A673 (cell line): Measurements from ENCODE around the gene KCNB1. TPM values are rescaled to one million over a fixed set of nuclear protein-coding genes. Genes with fewer than 3 reads are reported as not detected.

Experiments used
- BruUV-seq: library from RNA; stranded (reverse); fragments of 400-500 nt; replicated peaks from 2 replicates; lab custom pipeline; 2021; lab: Mats Ljungman, UMichigan
- CTCF ChIA-PET: fragments of 300-600 bp; sonication (Branson Sonifier 250); formaldehyde crosslinking; loops from one replicate; lab custom pipeline; 2022; ENCODE audit warnings: antibody characterized with exemption; lab: Charles Lee
- POLR2A ChIA-PET: fragments of 300-600 bp; sonication (Branson Sonifier 250); formaldehyde crosslinking; loops from one replicate; lab custom pipeline; 2022; ENCODE audit warnings: antibody characterized with exemption; ENCODE audit not compliant: low non-redundant PET; lab: Charles Lee
- DNase-seq: peaks from one replicate; pipeline ENCODE4 v3.0.0-alpha.2; 2015; ENCODE audit warnings: low spot score
- H3K27ac ChIP-seq: fragments of 200-600 bp; sonication (generic); 2 replicates; pipeline ENCODE4 v1.5.1; 2016; ENCODE audit warnings: mixed run types, low read depth, mild to moderate bottlenecking, mixed read lengths, antibody characterized with exemption, low read length; ENCODE audit not compliant: poor library complexity, severe bottlenecking
- H3K27me3 ChIP-seq: fragments of 200-600 bp; sonication (generic); replicated peaks from 2 replicates; pipeline ENCODE4 v1.6.1; 2017; ENCODE audit warnings: mixed run types, low read depth, mild to moderate bottlenecking, mixed read lengths, antibody characterized with exemption, low read length; ENCODE audit not compliant: insufficient read depth, poor library complexity
- H3K36me3 ChIP-seq: fragments of 200-600 bp; sonication (generic); 2 replicates; pipeline ENCODE4 v1.6.1; 2016; ENCODE audit warnings: mixed run types, mild to moderate bottlenecking, mixed read lengths, antibody characterized with exemption, low read length; ENCODE audit not compliant: insufficient read depth, poor library complexity, severe bottlenecking
- H3K4me1 ChIP-seq: fragments of 200-600 bp; sonication (generic); 2 replicates; pipeline ENCODE4 v1.6.1; 2017; ENCODE audit warnings: mixed run types, mild to moderate bottlenecking, mixed read lengths, antibody characterized with exemption, low read length; ENCODE audit not compliant: insufficient read depth, poor library complexity, severe bottlenecking
- H3K4me3 ChIP-seq: fragments of 200-600 bp; sonication (generic); 2 replicates; pipeline ENCODE4 v1.5.1; 2016; ENCODE audit warnings: low read depth, mixed run types, mild to moderate bottlenecking, mixed read lengths, low read length; ENCODE audit not compliant: poor library complexity, severe bottlenecking
- H3K9me3 ChIP-seq: fragments of 200-600 bp; sonication (generic); 2 replicates; pipeline ENCODE4 v1.6.1; 2016; ENCODE audit warnings: mixed run types, low read depth, mild to moderate bottlenecking, mixed read lengths, antibody characterized with exemption, low read length; ENCODE audit not compliant: poor library complexity, severe bottlenecking
- EZH2 ChIP-seq: fragments of 200-600 bp; sonication (generic); IDR thresholded peaks from 2 replicates; pipeline ENCODE4 v1.6.1; 2017; ENCODE audit warnings: borderline replicate concordance, low read depth, mild to moderate bottlenecking, mixed read lengths, antibody characterized with exemption, low read length; ENCODE audit not compliant: poor library complexity, severe bottlenecking
- intact Hi-C: fragments of 100-400 bp; cut with micrococcal nuclease; formaldehyde crosslinking; loops from one replicate; pipeline ENCODE4 v1.10.0; 2022; ENCODE audit not compliant: unreplicated experiment
- total RNA-seq: library from RNA; stranded (reverse); gene quantifications from 2 replicates; pipeline ENCODE4 v1.2.3, GENCODE V29; 2021
- TF ChIP-seq, protein P1 (sequence below): fragments of 300-800, 200-600 bp; sonication (generic); conservative IDR thresholded peaks from 2 replicates; pipeline ENCODE4 v1.5.1; 2017; ENCODE audit warnings: low read depth, mild to moderate bottlenecking, antibody characterized with exemption, low read length, moderate library complexity, mixed read lengths

KCNB1 gene
- total RNA-seq, 1 experiment from 2014 or later, result not detected

- no peaks in the 10 kb centered on the region for H3K9me3 ChIP-seq
- H3K36me3 ChIP-seq, result no peaks in the 10 kb centered on the region
- BruUV-seq, result no TSS peak
- H3K27ac ChIP-seq, result no peak overlapping the region
- intact Hi-C loops, result no loop called here
- no peak for TF ChIP-seq EZH2
- TF ChIP-seq, protein P1, sequence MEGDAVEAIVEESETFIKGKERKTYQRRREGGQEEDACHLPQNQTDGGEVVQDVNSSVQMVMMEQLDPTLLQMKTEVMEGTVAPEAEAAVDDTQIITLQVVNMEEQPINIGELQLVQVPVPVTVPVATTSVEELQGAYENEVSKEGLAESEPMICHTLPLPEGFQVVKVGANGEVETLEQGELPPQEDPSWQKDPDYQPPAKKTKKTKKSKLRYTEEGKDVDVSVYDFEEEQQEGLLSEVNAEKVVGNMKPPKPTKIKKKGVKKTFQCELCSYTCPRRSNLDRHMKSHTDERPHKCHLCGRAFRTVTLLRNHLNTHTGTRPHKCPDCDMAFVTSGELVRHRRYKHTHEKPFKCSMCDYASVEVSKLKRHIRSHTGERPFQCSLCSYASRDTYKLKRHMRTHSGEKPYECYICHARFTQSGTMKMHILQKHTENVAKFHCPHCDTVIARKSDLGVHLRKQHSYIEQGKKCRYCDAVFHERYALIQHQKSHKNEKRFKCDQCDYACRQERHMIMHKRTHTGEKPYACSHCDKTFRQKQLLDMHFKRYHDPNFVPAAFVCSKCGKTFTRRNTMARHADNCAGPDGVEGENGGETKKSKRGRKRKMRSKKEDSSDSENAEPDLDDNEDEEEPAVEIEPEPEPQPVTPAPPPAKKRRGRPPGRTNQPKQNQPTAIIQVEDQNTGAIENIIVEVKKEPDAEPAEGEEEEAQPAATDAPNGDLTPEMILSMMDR, result no peak
- no peak overlapping the region for H3K4me3 ChIP-seq
- CTCF ChIA-PET, result interaction anchor here (0.6 kb wide), 1 partner anchor 291 kb away, joined by 4 read pairs; no protein-coding TSS in a partner anchor
- H3K27me3 ChIP-seq, result no peaks in the 10 kb centered on the region
- no peaks in the 10 kb centered on the region for H3K4me1 ChIP-seq
- DNase-seq, result no peak
- POLR2A ChIA-PET, result no interaction called here
Measured at GRCh38 chr20:49526056-49526455, 43.6 kb upstream of the KCNB1 start.

- H3K4me3 ChIP-seq, result no peak overlapping the region
- no TSS peak for BruUV-seq
- POLR2A ChIA-PET, result no interaction called here
- CTCF ChIA-PET, result no interaction called here
- no peak overlapping the region for H3K27ac ChIP-seq
- no peak for DNase-seq
- H3K9me3 ChIP-seq, result no peaks in the 10 kb centered on the region
- intact Hi-C loops, result no loop called here
- H3K36me3 ChIP-seq, result no peaks in the 10 kb centered on the region
- TF ChIP-seq EZH2, result no peak
- TF ChIP-seq, protein P1, result no peak
- no peaks in the 10 kb centered on the region for H3K27me3 ChIP-seq
- H3K4me1 ChIP-seq, result no peaks in the 10 kb centered on the region
Measured at GRCh38 chr20:49523767-49524360, 41.4 kb upstream of the KCNB1 start.

GRCh38 chr20:49521356-49521755, 38.9 kb upstream of the KCNB1 start:
- CTCF ChIA-PET, result no interaction called here
- intact Hi-C loops, result no loop called here
- no TSS peak for BruUV-seq
- Histone ChIP-seq H3K4me1 (no peaks in the 10 kb centered on the region), H3K9me3 (no peaks in the 10 kb centered on the region), H3K36me3 (no peaks in the 10 kb centered on the region), H3K4me3 (no peak overlapping the region), H3K27ac (no peak overlapping the region), H3K27me3 (peaks cover 18% of the 10 kb centered on the region)
- DNase-seq, result no peak
- TF ChIP-seq, protein P1, result no peak
- no peak for TF ChIP-seq EZH2
- POLR2A ChIA-PET, result no interaction called here
